HG02642 (cell line): ENCODE data around the gene ANKRD34A.

Source experiments
- ATAC-seq: cut with Tn5 transposase; IDR thresholded peaks from one replicate; pipeline ENCODE4 v1.9.1; 2021; ENCODE audit warnings: mild to moderate bottlenecking; ENCODE audit not compliant: unreplicated experiment, poor library complexity

The ANKRD34A gene

GRCh38 chr1:145917595-145917994, 46.8 kb downstream of the ANKRD34A start:
- no peak for ATAC-seq

- ATAC-seq: no peak
Observed at GRCh38 chr1:145916745-145917144, 47.6 kb downstream of the ANKRD34A start.

- no peak for ATAC-seq
Observed at GRCh38 chr1:145912128-145912641, 52.2 kb downstream of the ANKRD34A start.
